ENCODE data around the gene TTC28. TPM values are rescaled to one million over a fixed set of nuclear protein-coding genes. Genes with fewer than 3 reads are reported as not detected.

The TTC28 gene
- total RNA-seq, 1 donor from 2014 or later: 23.2 TPM

DNA sequence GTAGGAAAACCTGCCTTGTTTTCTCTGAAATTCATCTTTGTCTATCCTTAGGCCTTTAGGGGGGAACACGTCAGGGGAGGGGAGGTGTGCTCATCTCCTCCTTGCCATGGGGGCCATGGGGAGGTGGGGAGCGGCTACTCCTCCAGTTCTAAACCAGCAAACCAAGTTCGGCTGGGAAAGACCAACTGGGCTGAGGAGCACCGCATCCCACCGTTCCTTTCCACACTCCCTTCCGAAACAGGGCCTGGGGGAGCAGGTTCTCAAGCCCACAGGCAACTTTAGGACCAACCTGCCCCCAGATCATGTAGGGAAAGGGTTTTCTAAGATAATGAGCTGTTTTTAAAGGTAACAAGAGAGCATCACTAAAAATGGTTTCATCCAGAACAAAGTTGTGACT, 683.1 kb downstream of the TTC28 start:
- Histone ChIP-seq H3K27ac (ENCODE audit: low read depth, low read length) (no peak overlapping the region), H4K20me1 (ENCODE audit: insufficient read depth, low read length) (no peaks in the 10 kb centered on the region), H3K79me2 (ENCODE audit: insufficient read depth, low read length) (no peaks in the 10 kb centered on the region), H3K4me2 (ENCODE audit: low read length) (no peak overlapping the region), H3K9me3 (ENCODE audit: insufficient read depth, low read depth, low read length) (no peaks in the 10 kb centered on the region), H3K4me1 (ENCODE audit: insufficient read depth, low read length) (peaks cover 10% of the 10 kb centered on the region), H3K27me3 (ENCODE audit: insufficient read depth, low read length) (no peaks in the 10 kb centered on the region), H3K9ac (ENCODE audit: low read length) (no peak overlapping the region), H2AFZ (ENCODE audit: low read depth, low read length) (no peak overlapping the region), H3K4me3 (ENCODE audit: insufficient read depth, low read depth, low read length) (no peak overlapping the region), H3K36me3 (ENCODE audit: insufficient read depth, low read length) (no peaks in the 10 kb centered on the region)
- Mint-ChIP-seq H3K27me3 (ENCODE audit: low read depth, unreplicated experiment) (no peaks in the 10 kb centered on the region), H3K9me3 (ENCODE audit: unreplicated experiment) (no peaks in the 10 kb centered on the region), H3K4me1 (ENCODE audit: low read depth, unreplicated experiment) (peaks cover 10% of the 10 kb centered on the region), H3K4me3 (ENCODE audit: unreplicated experiment) (peak overlapping the region; percentile 22), H3K36me3 (ENCODE audit: low read depth, unreplicated experiment) (peaks cover 20% of the 10 kb centered on the region), H3K27ac (ENCODE audit: unreplicated experiment) (peak overlapping the region; percentile 47)
- DNase-seq (ENCODE audit: low read depth): no peak
- no peak for TF ChIP-seq EZH2 (IDR thresholded peaks at IDR 0.05; ENCODE audit: insufficient read depth, low read length)
- TF ChIP-seq, protein P1, sequence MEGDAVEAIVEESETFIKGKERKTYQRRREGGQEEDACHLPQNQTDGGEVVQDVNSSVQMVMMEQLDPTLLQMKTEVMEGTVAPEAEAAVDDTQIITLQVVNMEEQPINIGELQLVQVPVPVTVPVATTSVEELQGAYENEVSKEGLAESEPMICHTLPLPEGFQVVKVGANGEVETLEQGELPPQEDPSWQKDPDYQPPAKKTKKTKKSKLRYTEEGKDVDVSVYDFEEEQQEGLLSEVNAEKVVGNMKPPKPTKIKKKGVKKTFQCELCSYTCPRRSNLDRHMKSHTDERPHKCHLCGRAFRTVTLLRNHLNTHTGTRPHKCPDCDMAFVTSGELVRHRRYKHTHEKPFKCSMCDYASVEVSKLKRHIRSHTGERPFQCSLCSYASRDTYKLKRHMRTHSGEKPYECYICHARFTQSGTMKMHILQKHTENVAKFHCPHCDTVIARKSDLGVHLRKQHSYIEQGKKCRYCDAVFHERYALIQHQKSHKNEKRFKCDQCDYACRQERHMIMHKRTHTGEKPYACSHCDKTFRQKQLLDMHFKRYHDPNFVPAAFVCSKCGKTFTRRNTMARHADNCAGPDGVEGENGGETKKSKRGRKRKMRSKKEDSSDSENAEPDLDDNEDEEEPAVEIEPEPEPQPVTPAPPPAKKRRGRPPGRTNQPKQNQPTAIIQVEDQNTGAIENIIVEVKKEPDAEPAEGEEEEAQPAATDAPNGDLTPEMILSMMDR (IDR thresholded peaks at IDR 0.05; ENCODE audit: insufficient read depth, low read depth, low read length): no peak
- FAIRE-seq: no peak

- no peak overlapping the region for H3K4me2 ChIP-seq (ENCODE audit: low read length)
- peaks cover 20% of the 10 kb centered on the region for H3K36me3 Mint-ChIP-seq (ENCODE audit: low read depth, unreplicated experiment)
- no peak overlapping the region for H2AFZ ChIP-seq (ENCODE audit: low read depth, low read length)
- no peak overlapping the region for H3K4me3 ChIP-seq (ENCODE audit: insufficient read depth, low read depth, low read length)
- peaks cover 10% of the 10 kb centered on the region for H3K4me1 Mint-ChIP-seq (ENCODE audit: low read depth, unreplicated experiment)
- peak overlapping the region; percentile 22 for H3K4me3 Mint-ChIP-seq (ENCODE audit: unreplicated experiment)
- no peaks in the 10 kb centered on the region for H3K9me3 Mint-ChIP-seq (ENCODE audit: unreplicated experiment)
- no peak overlapping the region for H3K27ac ChIP-seq (ENCODE audit: low read depth, low read length)
- TF ChIP-seq, protein P1 (IDR thresholded peaks at IDR 0.05; ENCODE audit: insufficient read depth, low read depth, low read length): no peak
- no peak for TF ChIP-seq EZH2 (IDR thresholded peaks at IDR 0.05; ENCODE audit: insufficient read depth, low read length)
- peaks cover 10% of the 10 kb centered on the region for H3K4me1 ChIP-seq (ENCODE audit: insufficient read depth, low read length)
- H3K9ac ChIP-seq (ENCODE audit: low read length): no peak overlapping the region
- H3K27me3 ChIP-seq (ENCODE audit: insufficient read depth, low read length): no peaks in the 10 kb centered on the region
- H4K20me1 ChIP-seq (ENCODE audit: insufficient read depth, low read length): no peaks in the 10 kb centered on the region
- no peak for DNase-seq (ENCODE audit: low read depth)
- H3K79me2 ChIP-seq (ENCODE audit: insufficient read depth, low read length): no peaks in the 10 kb centered on the region
- no peak for FAIRE-seq
- no peaks in the 10 kb centered on the region for H3K36me3 ChIP-seq (ENCODE audit: insufficient read depth, low read length)
- H3K27me3 Mint-ChIP-seq (ENCODE audit: low read depth, unreplicated experiment): no peaks in the 10 kb centered on the region
- no peak overlapping the region for H3K27ac Mint-ChIP-seq (ENCODE audit: unreplicated experiment)
- H3K9me3 ChIP-seq (ENCODE audit: insufficient read depth, low read depth, low read length): no peaks in the 10 kb centered on the region
These were observed 683.7 kb downstream of the TTC28 start for GRCh38 chr22:27995801-27996528.
